ENCODE measurements around the gene ELL2. TPM values are rescaled to one million over a fixed set of nuclear protein-coding genes. Genes with fewer than 3 reads are reported as not detected.
"Not testable (repeated sequence)": the region's sequence is repeated elsewhere in the genome, so short reads cannot be mapped to it uniquely, and the experiment has no call there.

The ELL2 gene
- total RNA-seq, 1 experiment from 2014 or later: 14.4 TPM

DNA sequence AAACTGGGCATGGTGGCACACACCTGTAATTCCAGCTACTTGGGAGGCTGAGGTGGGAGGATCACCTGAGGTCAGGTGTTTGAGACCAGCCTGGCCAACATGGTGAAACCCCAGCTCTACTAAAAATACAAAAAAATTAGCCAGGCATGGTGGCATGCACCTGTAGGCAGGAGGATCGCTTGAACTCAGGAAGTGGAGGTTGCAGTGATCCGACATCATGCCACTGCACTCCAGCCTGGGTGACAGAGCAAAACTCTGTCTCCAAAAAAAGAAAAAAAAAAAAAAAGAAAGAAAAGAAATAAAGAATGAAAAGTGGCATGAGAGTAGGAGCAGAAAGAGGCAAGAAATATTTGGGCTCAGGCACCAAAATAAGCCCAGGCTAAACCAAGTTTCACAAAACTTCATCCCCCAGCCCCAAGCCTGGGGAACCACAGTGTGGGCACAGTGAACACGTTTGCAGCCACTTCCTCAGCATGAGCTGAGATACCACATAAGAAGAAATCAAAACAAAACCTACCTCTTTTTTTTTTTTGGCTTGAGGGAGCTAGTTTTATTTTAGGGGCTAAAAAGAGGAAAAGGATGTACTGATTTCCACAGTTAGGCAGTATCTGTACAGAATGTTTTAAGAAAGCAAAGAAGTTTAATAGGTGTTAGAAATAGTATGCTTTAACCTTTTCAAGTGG lies 92.3 kb downstream of the ELL2 start:
- DNase-seq; H3K27me3 ChIP-seq (ENCODE audit: control insufficient read depth, insufficient read depth, low read length); H3K4me3 ChIP-seq (ENCODE audit: insufficient read depth, low read depth, low read length); H3K36me3 ChIP-seq (replicated peaks; ENCODE audit: control insufficient read depth, insufficient read depth, low read length): not testable (repeated sequence)

DNA sequence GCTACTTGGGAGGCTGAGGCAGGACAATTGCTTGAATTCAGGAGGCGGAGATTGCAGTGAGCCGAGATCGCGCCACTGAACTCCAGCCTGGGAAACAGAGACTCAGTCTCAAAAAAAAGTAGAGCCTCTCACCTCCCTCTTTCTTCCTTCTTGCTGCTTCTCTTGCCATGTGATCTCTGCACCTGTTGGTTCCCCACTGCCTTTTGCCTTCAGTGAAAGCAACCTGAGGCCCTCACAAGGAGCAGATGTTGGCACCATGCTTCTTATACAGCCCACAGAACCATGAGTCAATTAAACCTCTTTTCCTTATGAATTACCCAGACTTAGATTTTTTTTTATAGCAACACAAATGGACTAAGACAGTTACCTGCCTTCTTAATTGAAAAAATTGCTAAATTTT lies 93.5 kb downstream of the ELL2 start:
- Histone ChIP-seq H3K36me3 (replicated peaks; ENCODE audit: control insufficient read depth, insufficient read depth, low read length) (no peaks in the 10 kb centered on the region), H3K27me3 (ENCODE audit: control insufficient read depth, insufficient read depth, low read length) (no peaks in the 10 kb centered on the region), H3K4me3 (ENCODE audit: insufficient read depth, low read depth, low read length) (no peak overlapping the region)
- no peak for DNase-seq

DNA sequence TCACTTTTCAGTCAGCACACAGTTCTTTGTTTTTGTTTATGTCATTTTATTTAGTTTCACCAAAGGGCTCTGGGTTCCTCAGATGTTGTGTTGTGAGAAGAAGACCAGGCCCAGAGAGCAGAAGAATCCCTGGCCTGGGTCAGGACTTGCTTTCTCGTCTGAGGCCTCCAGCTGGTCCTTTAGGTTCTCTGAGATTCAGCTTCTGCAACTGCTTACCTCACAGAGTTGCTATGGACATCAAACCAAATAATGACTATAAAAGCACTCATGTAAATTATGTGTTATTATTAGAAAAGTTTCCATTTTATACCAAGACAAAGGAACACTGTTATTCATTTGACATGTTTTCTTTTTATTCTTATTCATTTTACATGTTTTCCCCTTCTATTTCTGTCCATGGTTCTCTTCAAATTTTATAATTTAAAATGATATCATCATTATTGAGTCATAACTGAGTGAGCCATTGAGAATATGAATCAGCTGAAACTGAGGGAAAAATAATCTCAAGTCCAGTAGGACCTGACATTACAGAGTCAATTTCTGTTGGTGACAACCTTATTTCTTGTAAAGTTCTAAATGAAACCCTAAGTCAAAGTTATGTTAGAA lies 95.1 kb downstream of the ELL2 start:
- H3K36me3 ChIP-seq (replicated peaks; ENCODE audit: control insufficient read depth, insufficient read depth, low read length): no peaks in the 10 kb centered on the region
- H3K27me3 ChIP-seq (ENCODE audit: control insufficient read depth, insufficient read depth, low read length): no peaks in the 10 kb centered on the region
- no peak for DNase-seq
- H3K4me3 ChIP-seq (ENCODE audit: insufficient read depth, low read depth, low read length): no peak overlapping the region

DNA sequence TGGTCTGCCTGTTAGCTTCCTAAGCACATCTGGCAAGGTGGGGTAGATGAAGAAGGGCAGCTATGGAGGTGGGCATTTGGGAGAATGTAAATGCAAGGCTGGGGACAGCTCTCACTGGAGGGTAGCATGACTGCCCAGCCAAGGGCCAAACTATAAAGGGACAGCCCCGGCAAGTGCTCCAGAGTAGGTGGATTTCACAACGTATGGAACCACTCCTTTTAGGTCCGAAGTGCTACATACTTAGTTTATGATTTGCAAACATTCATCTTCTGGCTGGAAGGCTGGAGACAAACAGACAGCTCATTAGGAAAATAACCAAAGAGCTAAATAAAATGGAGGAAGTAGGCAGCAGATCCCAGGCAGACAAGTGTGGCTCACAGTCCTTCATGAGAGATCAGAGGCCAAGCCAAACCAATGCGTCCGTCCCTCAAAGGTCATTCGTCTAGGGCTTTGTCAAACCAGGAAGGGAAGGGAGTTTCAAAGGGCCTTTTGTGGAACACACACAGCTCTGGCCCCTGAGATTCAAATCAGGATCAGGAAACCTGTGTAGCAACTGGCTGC lies 96.6 kb downstream of the ELL2 start:
- DNase-seq: no peak
- Histone ChIP-seq H3K27me3 (ENCODE audit: control insufficient read depth, insufficient read depth, low read length) (no peaks in the 10 kb centered on the region), H3K36me3 (replicated peaks; ENCODE audit: control insufficient read depth, insufficient read depth, low read length) (no peaks in the 10 kb centered on the region), H3K4me3 (ENCODE audit: insufficient read depth, low read depth, low read length) (no peak overlapping the region)

DNA sequence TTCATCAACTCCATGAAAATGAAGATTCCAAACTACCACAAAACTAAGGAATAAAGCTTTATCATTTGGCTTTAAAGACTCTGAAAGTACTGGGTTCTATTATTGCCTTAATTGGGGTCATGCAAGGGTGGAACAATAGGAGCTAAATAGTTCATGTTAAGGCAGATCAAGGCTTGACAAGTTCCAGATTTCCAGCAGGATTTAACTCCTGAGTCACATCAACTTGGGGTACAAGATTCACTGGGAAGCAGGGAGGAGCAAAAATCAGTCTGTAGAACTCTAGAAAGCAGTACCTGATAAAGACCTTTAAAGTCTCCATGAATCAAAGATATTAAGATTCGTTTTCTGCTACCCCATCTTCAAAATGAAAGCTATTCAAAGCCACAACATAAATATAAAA lies 97.2 kb downstream of the ELL2 start:
- Histone ChIP-seq H3K4me3 (ENCODE audit: insufficient read depth, low read depth, low read length) (no peak overlapping the region), H3K27me3 (ENCODE audit: control insufficient read depth, insufficient read depth, low read length) (no peaks in the 10 kb centered on the region), H3K36me3 (replicated peaks; ENCODE audit: control insufficient read depth, insufficient read depth, low read length) (no peaks in the 10 kb centered on the region)
- DNase-seq: no peak

DNA sequence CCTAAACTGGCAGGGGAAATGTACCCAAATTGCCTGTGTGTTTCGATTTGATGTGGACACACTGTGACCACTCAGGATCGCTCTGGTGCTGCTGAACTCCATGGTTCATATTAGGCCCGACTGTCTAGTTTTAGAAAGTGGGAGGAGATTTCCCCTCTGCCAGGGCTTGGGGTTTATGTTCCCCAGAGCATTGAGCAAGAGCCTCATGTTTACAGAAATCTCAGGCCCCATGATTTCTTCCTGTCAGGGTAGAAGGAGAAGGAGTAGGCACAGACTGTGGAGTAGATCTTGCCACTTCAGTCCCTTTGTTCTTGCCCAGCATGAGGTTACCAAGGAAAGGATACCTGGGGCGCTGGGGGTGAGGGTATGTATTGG lies 98.3 kb downstream of the ELL2 start:
- no peak overlapping the region for H3K4me3 ChIP-seq (ENCODE audit: insufficient read depth, low read depth, low read length)
- no peak for DNase-seq
- no peaks in the 10 kb centered on the region for H3K27me3 ChIP-seq (ENCODE audit: control insufficient read depth, insufficient read depth, low read length)
- H3K36me3 ChIP-seq (replicated peaks; ENCODE audit: control insufficient read depth, insufficient read depth, low read length): no peaks in the 10 kb centered on the region

DNA sequence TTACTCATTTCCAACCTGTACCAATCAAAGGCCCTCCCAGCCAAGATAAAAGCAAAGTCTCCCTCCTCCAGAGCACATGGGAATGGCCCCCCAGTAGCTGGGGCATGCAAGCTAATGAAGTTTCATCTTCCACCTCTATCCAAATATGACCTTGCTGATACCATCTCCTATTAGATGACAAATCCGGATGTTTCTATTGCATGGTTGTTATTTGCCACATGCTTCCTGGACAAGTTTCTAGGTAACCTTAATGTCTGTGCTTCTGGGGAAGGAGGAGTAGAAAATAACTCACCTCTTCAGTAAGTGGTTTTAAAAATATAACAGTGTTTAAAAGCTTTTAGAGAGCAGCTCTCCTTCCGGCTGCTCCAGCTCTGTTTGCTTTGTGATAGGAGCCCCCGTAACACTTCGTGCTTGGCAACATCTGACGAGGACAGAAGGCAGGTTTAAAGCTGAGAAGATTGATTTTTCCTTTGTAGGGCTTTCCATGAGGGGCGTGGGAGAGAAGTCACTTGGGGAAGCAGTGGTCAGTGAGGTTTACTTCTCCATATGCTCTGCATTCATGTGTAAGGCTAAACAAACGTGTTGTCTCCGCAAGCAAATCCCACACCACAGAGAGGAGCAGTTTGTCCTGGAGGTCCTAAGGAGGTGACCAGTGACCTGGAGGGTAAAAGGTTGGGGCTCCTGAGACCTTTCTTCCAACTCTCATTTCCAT lies 98.8 kb downstream of the ELL2 start:
- H3K27me3 ChIP-seq (ENCODE audit: control insufficient read depth, insufficient read depth, low read length): no peaks in the 10 kb centered on the region
- H3K36me3 ChIP-seq (replicated peaks; ENCODE audit: control insufficient read depth, insufficient read depth, low read length): no peaks in the 10 kb centered on the region
- no peak overlapping the region for H3K4me3 ChIP-seq (ENCODE audit: insufficient read depth, low read depth, low read length)
- DNase-seq: no peak

DNA sequence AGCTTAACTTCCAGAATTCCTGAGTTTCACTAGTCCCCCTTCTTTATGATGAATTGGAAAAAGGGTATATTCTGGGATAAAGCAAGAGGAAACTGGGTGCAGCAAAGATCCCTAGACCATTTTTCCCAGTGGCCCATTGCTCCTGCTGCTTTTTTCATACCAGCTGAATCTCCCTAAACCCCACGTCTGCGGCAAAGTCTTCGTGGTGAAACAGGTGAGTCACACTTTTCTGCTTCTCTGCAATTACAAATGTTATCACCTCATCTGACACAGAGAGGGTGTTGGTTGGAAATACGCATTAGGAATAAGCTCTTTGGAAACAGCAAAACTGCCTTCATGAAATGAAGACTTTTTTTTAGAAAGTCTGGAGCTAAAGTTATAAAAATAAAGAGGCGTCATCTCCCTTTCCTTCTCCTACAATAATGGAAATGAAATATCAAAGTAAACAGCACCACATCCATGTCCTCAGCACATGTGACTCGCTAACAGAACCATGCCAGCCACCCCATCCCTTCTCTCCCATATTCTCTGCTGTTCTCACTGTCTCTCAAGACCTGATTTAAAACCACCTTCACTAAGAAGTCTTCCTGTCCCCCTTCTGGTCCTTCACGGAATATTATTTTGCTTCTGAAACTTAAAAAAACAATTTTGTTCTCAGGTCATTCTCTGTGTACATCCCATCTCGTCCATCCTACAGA lies 99.6 kb downstream of the ELL2 start:
- H3K4me3 ChIP-seq (ENCODE audit: insufficient read depth, low read depth, low read length): no peak overlapping the region

DNA sequence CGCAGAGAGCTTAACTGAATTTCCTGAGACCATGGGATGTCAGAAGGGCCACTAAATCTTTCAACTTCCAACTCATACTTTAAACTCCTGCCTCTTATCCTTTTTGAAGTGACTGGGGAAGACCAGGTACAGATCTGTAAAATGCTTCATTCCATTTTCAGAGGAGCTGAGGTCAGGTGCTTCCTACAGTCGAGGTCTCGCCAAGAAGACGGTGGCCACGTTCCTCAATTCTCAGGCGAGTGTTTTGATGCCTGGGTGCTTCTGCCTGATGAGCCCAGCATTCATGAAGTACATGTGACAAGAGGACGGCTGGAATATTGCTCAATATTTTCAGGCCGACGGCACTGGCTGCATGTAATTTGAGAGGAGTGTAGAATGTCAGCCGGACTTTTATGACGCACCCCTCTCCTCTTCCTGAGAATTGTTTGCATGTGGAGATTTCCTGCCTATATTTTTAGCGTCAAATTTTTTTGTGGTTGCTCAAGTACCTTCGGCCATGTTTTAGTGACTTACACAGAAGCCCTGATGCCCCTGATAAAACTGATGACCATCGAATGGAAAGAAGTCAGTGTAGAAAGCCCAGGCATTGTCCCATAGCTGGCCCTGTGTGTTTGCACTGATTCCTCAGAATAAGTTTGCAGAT lies 100.3 kb downstream of the ELL2 start:
- no peak for DNase-seq
- no peaks in the 10 kb centered on the region for H3K36me3 ChIP-seq (replicated peaks; ENCODE audit: control insufficient read depth, insufficient read depth, low read length)
- H3K27me3 ChIP-seq (ENCODE audit: control insufficient read depth, insufficient read depth, low read length): no peaks in the 10 kb centered on the region
- H3K4me3 ChIP-seq (ENCODE audit: insufficient read depth, low read depth, low read length): no peak overlapping the region

More for the DNA sequence above, 99.6 kb downstream of the ELL2 start:
- Histone ChIP-seq H3K36me3 (replicated peaks; ENCODE audit: control insufficient read depth, insufficient read depth, low read length) (no peaks in the 10 kb centered on the region), H3K27me3 (ENCODE audit: control insufficient read depth, insufficient read depth, low read length) (no peaks in the 10 kb centered on the region)
- DNase-seq: no peak

DNA sequence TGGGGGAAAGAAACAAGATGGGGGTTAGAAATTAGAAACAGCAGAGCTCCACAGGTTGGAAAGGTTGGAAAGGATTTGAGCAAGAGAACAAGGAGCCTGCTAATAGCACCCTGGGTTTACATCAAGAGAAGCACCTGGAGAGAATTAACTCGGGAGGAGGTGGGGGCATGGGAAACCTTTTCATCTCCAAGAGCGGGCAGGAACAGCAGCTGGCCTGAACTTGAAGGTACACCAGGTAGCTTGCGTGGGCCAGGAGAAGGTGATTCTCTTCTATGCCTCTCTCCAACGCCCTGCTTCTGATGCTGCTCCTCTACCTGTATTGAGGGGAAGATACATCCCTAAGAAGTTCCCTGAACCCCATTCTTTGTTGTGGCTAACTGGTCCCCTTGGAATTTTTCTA lies 102.0 kb downstream of the ELL2 start:
- no peak for DNase-seq
- H3K36me3 ChIP-seq (replicated peaks; ENCODE audit: control insufficient read depth, insufficient read depth, low read length): no peaks in the 10 kb centered on the region
- no peaks in the 10 kb centered on the region for H3K27me3 ChIP-seq (ENCODE audit: control insufficient read depth, insufficient read depth, low read length)
- H3K4me3 ChIP-seq (ENCODE audit: insufficient read depth, low read depth, low read length): no peak overlapping the region

DNA sequence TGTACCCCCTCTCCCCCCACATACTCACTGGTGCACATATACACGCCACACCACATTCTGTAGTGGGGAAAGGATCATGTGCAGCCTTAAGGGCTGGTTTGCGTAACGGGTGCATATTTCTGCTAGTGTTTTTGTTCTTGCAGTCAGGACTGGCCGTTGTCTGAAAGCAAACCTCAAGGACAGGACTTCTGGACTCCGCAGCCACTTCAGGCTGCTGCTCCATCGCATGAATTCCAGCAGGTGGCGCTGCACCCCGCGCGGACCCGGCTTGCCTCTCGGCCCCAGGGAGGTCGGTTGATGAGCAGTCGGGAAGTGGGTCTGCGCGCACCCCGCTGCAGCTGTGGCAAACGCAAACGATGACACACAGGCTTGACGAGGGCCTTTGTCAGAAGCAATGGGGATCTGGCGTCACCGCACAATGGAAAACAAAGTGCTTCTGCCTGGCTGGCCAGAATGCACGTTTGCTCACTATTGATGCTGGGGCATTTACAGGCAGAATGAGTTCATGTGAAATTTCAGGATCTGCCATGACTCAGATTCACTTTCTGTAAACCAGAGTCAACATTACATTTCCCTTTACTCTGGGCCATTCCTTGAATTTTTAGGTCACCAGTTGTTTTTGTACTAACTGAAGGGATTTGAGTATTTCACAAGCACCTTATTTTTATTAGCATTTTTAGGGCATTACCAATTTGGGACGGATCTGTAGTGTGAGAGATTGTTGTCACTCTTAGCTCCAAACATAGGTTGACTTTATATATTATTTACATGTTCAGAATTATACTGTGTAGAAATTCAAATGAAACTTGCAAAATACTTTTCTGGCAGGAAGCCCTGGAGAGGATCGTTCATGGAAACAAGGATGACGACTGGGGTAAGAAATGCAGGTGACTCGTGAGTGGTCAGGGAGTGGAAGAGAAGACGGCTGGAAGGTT lies 102.7 kb downstream of the ELL2 start:
- H3K4me3 ChIP-seq (ENCODE audit: insufficient read depth, low read depth, low read length): no peak overlapping the region
- no peaks in the 10 kb centered on the region for H3K36me3 ChIP-seq (replicated peaks; ENCODE audit: control insufficient read depth, insufficient read depth, low read length)
- peak; percentile 93 for DNase-seq
- H3K27me3 ChIP-seq (ENCODE audit: control insufficient read depth, insufficient read depth, low read length): no peaks in the 10 kb centered on the region

DNA sequence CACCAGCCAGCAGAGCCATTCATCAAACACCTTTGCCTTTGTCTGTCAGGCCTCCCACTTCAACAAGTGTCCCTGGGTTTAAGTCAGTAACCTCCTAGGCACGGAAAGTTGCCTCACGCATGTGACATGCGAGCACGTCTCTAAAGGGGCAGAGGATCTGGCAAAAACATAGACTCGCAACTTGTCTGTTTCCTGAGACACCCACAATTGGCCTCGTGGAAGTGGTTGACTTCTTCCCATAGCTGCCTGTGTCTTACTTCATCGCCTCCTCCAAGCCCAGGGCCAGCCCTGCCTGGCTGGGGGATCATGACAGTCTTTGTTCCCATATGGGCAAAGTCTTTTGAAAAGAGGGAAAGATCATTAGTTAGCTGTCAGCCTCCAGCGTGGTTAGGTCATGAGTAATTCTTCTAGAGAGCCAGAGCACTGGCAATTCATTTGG lies 103.6 kb downstream of the ELL2 start:
- H3K36me3 ChIP-seq (replicated peaks; ENCODE audit: control insufficient read depth, insufficient read depth, low read length): no peaks in the 10 kb centered on the region
- no peaks in the 10 kb centered on the region for H3K27me3 ChIP-seq (ENCODE audit: control insufficient read depth, insufficient read depth, low read length)
- no peak for DNase-seq
- no peak overlapping the region for H3K4me3 ChIP-seq (ENCODE audit: insufficient read depth, low read depth, low read length)

DNA sequence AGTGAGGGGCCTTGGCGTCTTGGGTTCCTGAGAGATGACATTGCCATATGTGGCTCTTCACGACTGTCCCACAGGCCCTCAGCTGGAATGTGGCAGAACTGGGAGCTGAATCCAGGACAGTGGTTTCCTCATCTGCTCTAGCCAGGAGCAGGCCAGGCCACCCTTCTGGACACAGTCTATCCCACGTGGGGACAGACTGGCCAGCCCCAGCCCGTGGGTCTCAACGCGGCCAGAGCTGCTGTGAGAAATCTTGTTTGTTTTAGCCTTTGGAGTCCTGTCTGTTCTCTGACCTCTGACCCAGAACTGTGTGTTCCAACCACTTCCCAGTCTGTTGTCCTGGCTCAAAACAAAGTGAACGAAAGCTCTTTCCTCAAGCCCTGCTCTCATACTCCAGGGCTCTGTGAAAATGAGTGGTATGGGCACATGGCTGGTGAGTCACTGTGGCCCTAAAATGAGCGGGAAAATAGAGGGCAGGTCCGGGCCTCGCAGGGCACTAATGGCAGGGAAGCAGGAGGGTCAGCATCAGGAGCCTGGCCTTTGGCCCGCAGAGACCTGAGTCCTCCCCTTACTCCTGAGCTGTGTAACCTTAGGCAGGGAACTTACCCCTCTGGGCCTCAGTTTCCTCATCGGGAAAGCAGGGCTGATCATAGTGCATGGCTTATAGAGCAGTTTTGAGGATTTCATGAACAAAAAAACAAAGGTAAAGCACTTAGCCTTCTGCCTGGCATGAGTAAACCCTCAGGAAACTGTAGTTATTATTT lies 104.3 kb downstream of the ELL2 start:
- DNase-seq: no peak

More for the DNA sequence above, 104.3 kb downstream of the ELL2 start:
- Histone ChIP-seq H3K4me3 (ENCODE audit: insufficient read depth, low read depth, low read length) (no peak overlapping the region), H3K36me3 (replicated peaks; ENCODE audit: control insufficient read depth, insufficient read depth, low read length) (no peaks in the 10 kb centered on the region), H3K27me3 (ENCODE audit: control insufficient read depth, insufficient read depth, low read length) (no peaks in the 10 kb centered on the region)

All from H7 (cell line).